HG03469 (cell line): ENCODE measurements around the gene DPYSL5.

Experiments
- ATAC-seq: cut with Tn5 transposase; IDR thresholded peaks from one replicate; pipeline ENCODE4 v1.9.1; 2021; ENCODE audit warnings: mild to moderate bottlenecking, moderate library complexity, moderate number of reproducible peaks; ENCODE audit not compliant: unreplicated experiment

Gene DPYSL5

GRCh38 chr2:26899500-26900164, 51.7 kb downstream of the DPYSL5 start:
- ATAC-seq: no peak

- ATAC-seq: no peak
These were observed 52.9 kb downstream of the DPYSL5 start for GRCh38 chr2:26900831-26901321.

GRCh38 chr2:26901326-26902183, 53.6 kb downstream of the DPYSL5 start:
- ATAC-seq: no peak

GRCh38 chr2:26903676-26904075, 55.7 kb downstream of the DPYSL5 start:
- no peak for ATAC-seq

- no peak for ATAC-seq
These were observed 56.9 kb downstream of the DPYSL5 start for GRCh38 chr2:26904839-26905238.

GRCh38 chr2:26905341-26906198, 57.6 kb downstream of the DPYSL5 start:
- no peak for ATAC-seq

GRCh38 chr2:26907416-26907815, 59.5 kb downstream of the DPYSL5 start:
- ATAC-seq: no peak

GRCh38 chr2:26910176-26910575, 62.2 kb downstream of the DPYSL5 start:
- no peak for ATAC-seq

GRCh38 chr2:26911911-26912861, 64.3 kb downstream of the DPYSL5 start:
- no peak for ATAC-seq

- ATAC-seq: no peak
These were observed 65.7 kb downstream of the DPYSL5 start for GRCh38 chr2:26913606-26913998.

GRCh38 chr2:26913999-26914658, 66.2 kb downstream of the DPYSL5 start:
- ATAC-seq: no peak

- ATAC-seq: no peak
These were observed 66.9 kb downstream of the DPYSL5 start for GRCh38 chr2:26914659-26915310.

GRCh38 chr2:26915316-26915715, 67.4 kb downstream of the DPYSL5 start:
- ATAC-seq: no peak

- ATAC-seq: no peak
These were observed 68.3 kb downstream of the DPYSL5 start for GRCh38 chr2:26916128-26916692.

GRCh38 chr2:26917135-26917836, 69.4 kb downstream of the DPYSL5 start:
- no peak for ATAC-seq

- no peak for ATAC-seq
These were observed 73.4 kb downstream of the DPYSL5 start for GRCh38 chr2:26921323-26921722.

- no peak for ATAC-seq
These were observed 74.7 kb downstream of the DPYSL5 start for GRCh38 chr2:26922405-26923188.
